BJ (cell line): ENCODE results near the gene AURKB. TPM values are rescaled to one million over a fixed set of nuclear protein-coding genes. Genes with fewer than 3 reads are reported as not detected.
"Not testable (repeated sequence)": the region's sequence is repeated elsewhere in the genome, so short reads cannot be mapped to it uniquely, and the experiment has no call there.

Source experiments
- CTCF ChIA-PET: fragments of 350-600 bp; formaldehyde crosslinking; extraction: SDS; loops from one replicate; lab custom pipeline; 2021; ENCODE audit warnings: antibody characterized with exemption, inconsistent platforms; lab: Yijun Ruan, JAX
- POLR2A ChIA-PET: fragments of 300-600 bp; sonication (Branson Sonifier 250); formaldehyde crosslinking; extraction: SDS; loops from one replicate; lab custom pipeline; 2021; ENCODE audit warnings: antibody characterized with exemption; lab: Charles Lee
- DNase-seq: peaks from one replicate; pipeline ENCODE4 v3.0.0-alpha.2; 2011; ENCODE audit warnings: low read depth
- H3K27me3 ChIP-seq: 2 replicates; pipeline ENCODE4 v1.6.0; 2011; ENCODE audit warnings: low read length; ENCODE audit not compliant: control insufficient read depth, insufficient read depth
- H3K36me3 ChIP-seq: 2 replicates; pipeline ENCODE4 v1.5.1; 2011; ENCODE audit warnings: low read length; ENCODE audit not compliant: control insufficient read depth, insufficient read depth
- H3K4me3 ChIP-seq: 2 replicates; pipeline ENCODE4 v1.5.1; 2011; ENCODE audit warnings: low read depth, mild to moderate bottlenecking, control low read depth, low read length
- CTCF ChIP-seq: IDR thresholded peaks from 2 replicates; pipeline ENCODE4 v1.5.1; 2011; ENCODE audit warnings: low read depth, mild to moderate bottlenecking, control low read depth, inconsistent platforms, low read length, moderate library complexity; ENCODE audit not compliant: insufficient read depth
- polyA plus RNA-seq: library from polyadenylated mRNA; depleted of rRNA; stranded (reverse); fragments of >200 nt; gene quantifications from 2 replicates; pipeline ENCODE4 v1.2.3, GENCODE V29; 2011

AURKB gene
- polyA plus RNA-seq, 1 experiment: 26.1 TPM

- no peak for DNase-seq
- no peaks in the 10 kb centered on the region for H3K27me3 ChIP-seq
- POLR2A ChIA-PET: no interaction called here
- no peak for TF ChIP-seq CTCF
- H3K4me3 ChIP-seq: peak overlapping the region; percentile 53
- CTCF ChIA-PET: interaction anchor here (0.8 to 4.8 kb wide), 9 partner anchors 29 to 135 kb away, joined by 3 to 21 read pairs (median 4); partner anchors contain the start of genes ALOX12B, ALOXE3 and BORCS6
- no peaks in the 10 kb centered on the region for H3K36me3 ChIP-seq
These were observed 11.9 kb upstream of the AURKB start for GRCh38 chr17:8222380-8222629.

DNA sequence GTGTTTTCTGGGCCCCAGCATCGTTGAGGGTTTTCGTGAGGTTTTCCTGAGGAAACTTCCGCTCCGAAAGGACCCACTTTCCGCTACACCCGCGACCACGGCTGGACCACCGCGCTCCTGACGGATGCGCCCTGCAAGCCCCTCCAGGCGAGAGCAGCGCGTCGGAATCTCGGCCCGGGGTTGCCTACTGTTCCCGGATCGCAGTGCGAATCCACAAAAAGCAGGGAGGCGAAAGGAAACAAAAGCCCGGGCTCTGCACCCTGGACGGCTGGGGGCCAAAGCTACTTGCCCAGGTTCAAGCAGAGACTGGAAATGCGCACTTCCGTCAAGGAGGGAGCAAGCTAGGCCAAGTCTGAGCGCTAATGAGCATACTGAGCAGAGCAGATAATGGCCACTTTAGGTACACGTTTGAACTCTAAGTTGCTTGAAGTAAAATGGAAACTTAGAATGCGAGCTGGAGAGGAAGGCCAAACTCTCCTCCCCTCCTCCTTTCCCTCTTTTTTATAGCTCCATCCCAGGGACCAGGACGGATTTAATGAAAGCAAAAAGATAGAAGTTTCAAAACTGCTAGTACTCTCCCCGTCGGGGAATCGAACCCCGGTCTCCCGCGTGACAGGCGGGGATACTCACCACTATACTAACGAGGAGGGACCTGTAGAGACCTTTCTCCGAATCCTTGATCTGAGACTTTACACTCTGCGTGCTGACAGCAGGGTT is 11.4 kb upstream of the AURKB start:
- peak; percentile 64 for DNase-seq
- CTCF ChIA-PET: interaction anchor here (0.8 to 4.8 kb wide), 14 partner anchors 28 to 147 kb away, joined by 3 to 21 read pairs (median 4); partner anchors contain the start of genes ALOX12B, ALOXE3 and BORCS6
- POLR2A ChIA-PET: interaction anchor here (0.7 to 0.8 kb wide), 3 partner anchors 26 to 35 kb away, joined by 3 to 10 read pairs (median 3); partner anchors contain the start of gene CTC1
- Histone ChIP-seq H3K36me3 (no peaks in the 10 kb centered on the region), H3K4me3 (peak overlapping the region; percentile 53), H3K27me3 (no peaks in the 10 kb centered on the region)
- no peak for TF ChIP-seq CTCF

DNA sequence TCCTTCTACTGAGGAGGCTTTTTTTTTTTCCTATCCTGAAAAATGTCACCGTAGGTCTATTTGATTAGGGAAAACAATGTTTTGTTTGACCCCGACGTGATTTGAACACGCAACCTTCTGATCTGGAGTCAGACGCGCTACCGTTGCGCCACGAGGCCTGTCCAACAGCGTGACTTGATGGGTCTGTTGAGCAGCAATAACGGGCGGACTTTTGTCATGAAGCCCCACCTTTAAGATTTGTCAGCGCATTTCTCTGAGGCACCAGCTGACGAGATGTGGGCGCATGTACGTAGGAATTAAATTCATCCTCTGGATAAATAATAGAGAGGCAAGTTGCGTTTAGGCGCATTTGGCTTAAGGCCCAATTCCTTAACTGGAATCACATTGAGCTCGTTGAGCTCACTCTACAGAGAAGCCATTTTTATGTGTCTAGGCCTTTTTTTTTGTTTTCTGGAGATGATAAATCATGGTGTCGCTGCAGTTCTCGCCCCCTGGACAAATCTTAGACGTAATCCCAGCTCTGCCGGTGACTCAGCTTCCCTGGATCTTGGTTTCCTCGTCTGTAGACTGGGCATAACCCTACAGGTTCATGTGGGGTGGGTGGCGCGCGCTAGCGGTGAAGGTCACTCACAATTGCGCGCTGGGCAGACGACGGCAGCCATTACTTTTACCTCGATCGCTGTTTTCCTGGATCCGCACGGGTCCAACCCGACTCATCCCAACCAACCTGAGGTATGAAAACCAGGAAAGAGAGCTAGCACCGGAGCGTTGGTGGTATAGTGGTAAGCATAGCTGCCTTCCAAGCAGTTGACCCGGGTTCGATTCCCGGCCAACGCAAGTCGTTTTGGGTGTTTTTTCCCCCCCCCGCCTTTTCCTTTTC is 10.6 kb upstream of the AURKB start:
- ChIA-PET CTCF (interaction anchor here (0.6 to 4.8 kb wide), 13 partner anchors 30 to 147 kb away, joined by 3 to 21 read pairs (median 4); partner anchors contain the start of genes ALOXE3 and BORCS6), POLR2A (interaction anchor here (0.5 to 0.8 kb wide), 4 partner anchors 11 to 34 kb away, joined by 3 to 10 read pairs (median 4); partner anchors contain the start of genes AURKB and CTC1)
- Histone ChIP-seq H3K4me3 (peak overlapping the region; percentile 53), H3K36me3 (no peaks in the 10 kb centered on the region), H3K27me3 (no peaks in the 10 kb centered on the region)
- no peak for TF ChIP-seq CTCF
- peak; percentile 81 for DNase-seq

DNA sequence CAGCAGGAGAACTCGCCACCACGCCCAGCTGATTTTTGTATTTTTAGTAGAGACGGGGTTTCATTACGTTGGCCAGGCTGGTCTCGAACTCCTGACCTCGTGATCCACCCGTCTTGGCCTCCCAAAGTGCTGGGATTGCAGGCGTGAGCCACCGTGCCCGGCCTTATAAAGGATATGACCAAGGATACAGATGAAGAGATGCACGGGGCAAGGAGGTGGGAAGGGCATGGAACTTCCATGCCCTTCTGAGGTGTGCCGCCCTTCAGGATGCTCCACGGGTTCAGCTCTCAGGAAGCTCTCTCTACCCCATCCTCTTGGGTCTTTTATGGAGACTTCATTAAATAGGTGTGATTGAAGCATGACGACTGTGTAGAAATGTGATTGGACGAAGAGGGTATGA is 3.6 kb upstream of the AURKB start:
- H3K27me3 ChIP-seq, POLR2A ChIA-PET, H3K4me3 ChIP-seq, CTCF ChIA-PET, H3K36me3 ChIP-seq, DNase-seq: not testable (repeated sequence)

GRCh38 chr17:8212312-8213180 is 2.2 kb upstream of the AURKB start:
- CTCF ChIA-PET: interaction anchor here (1.3 kb wide), 1 partner anchor 88 kb away, joined by 3 read pairs; no protein-coding TSS in a partner anchor
- no peak for DNase-seq
- no peak overlapping the region for H3K4me3 ChIP-seq
- no peak for TF ChIP-seq CTCF
- H3K36me3 ChIP-seq: no peaks in the 10 kb centered on the region
- no peaks in the 10 kb centered on the region for H3K27me3 ChIP-seq
- POLR2A ChIA-PET: interaction anchor here (0.6 kb wide), 1 partner anchor 25 kb away, joined by 3 read pairs; no protein-coding TSS in a partner anchor
